ENCODE measurements around the gene RFC1.

DNA sequence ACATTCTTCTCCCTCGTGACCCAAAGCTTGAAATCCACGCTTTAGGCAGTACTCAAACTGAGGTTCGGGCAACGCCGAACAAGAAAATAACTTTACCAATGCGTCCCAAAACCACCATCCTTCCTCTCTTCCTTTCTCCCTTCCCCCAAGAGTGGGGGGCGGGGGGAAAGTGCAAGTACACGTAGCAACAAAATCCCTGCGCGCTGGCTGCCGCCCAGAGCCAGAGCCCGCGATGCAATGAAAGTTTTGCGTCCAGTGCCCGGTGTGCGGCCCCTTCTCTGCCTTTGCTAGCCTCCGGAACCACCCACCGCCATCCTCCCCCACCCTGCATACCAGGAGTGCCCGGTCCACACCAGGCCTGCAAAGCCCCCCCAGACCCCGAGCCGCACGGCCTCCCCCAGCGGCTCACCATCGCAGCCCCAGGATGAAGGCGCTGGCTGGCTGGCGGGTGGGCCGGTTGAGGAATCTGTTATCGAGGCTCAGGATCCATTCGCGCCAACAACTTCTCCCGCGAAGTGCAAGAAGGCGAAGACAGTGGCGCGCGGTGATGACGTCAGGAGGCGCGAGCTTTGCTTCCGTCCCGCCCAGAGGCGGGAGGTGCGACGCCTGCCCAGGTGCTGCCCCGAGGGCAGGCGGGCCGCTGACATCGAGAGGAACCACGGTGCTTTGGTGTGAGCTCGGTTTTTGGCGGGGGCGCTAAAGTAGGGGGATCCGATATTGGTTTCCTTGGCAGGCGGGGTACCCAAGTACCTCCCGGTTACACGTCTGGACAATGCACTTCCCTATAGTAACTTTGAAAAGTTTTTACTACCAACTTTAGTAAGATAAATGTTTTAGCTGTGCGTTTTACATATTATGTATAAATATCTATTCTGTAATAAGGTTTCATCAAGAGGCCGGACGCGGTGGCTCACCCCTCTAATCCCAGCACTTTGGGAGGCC lies at the start of gene RFC1:
- TF ChIP-seq, protein P1, sequence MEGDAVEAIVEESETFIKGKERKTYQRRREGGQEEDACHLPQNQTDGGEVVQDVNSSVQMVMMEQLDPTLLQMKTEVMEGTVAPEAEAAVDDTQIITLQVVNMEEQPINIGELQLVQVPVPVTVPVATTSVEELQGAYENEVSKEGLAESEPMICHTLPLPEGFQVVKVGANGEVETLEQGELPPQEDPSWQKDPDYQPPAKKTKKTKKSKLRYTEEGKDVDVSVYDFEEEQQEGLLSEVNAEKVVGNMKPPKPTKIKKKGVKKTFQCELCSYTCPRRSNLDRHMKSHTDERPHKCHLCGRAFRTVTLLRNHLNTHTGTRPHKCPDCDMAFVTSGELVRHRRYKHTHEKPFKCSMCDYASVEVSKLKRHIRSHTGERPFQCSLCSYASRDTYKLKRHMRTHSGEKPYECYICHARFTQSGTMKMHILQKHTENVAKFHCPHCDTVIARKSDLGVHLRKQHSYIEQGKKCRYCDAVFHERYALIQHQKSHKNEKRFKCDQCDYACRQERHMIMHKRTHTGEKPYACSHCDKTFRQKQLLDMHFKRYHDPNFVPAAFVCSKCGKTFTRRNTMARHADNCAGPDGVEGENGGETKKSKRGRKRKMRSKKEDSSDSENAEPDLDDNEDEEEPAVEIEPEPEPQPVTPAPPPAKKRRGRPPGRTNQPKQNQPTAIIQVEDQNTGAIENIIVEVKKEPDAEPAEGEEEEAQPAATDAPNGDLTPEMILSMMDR (conservative IDR thresholded peaks at IDR 0.05; ENCODE audit: low read depth, low read length), result no peak
- TF ChIP-seq MAZ (IDR thresholded peaks at IDR 0.05; ENCODE audit: borderline replicate concordance, low read depth, low read length) (no peak; the same call in 1 of the 2 replicates), POLR2A (IDR thresholded peaks at IDR 0.05; ENCODE audit: low read depth, low read length) (no peak), FOS (IDR thresholded peaks at IDR 0.05; ENCODE audit: low read depth, low read length) (no peak), BHLHE40 (IDR thresholded peaks at IDR 0.05; ENCODE audit: low read depth, low read length) (no peak), RAD21 (IDR thresholded peaks at IDR 0.05; ENCODE audit: low read length) (no peak), RFX5 (IDR thresholded peaks at IDR 0.05; ENCODE audit: low read depth, low read length) (no peak), CHD1 (IDR thresholded peaks at IDR 0.05; ENCODE audit: low read depth, low read length) (no peak)
- TF ChIP-seq, protein P2, sequence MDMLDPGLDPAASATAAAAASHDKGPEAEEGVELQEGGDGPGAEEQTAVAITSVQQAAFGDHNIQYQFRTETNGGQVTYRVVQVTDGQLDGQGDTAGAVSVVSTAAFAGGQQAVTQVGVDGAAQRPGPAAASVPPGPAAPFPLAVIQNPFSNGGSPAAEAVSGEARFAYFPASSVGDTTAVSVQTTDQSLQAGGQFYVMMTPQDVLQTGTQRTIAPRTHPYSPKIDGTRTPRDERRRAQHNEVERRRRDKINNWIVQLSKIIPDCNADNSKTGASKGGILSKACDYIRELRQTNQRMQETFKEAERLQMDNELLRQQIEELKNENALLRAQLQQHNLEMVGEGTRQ (IDR thresholded peaks at IDR 0.05; ENCODE audit: low read depth, low read length), result no peak

Measured in IMR-90 (cell line).